OCI-LY7 (cell line): ENCODE measurements around the gene MCL1. TPM values are rescaled to one million over a fixed set of nuclear protein-coding genes. Genes with fewer than 3 reads are reported as not detected.

Experiments
- BruUV-seq: library from RNA; stranded (reverse); fragments of 400-500 nt; replicated peaks from 2 replicates; lab custom pipeline; 2021; lab: Mats Ljungman, UMichigan
- CTCF ChIA-PET: fragments of 300-600 bp; sonication (Branson Sonifier 250); formaldehyde crosslinking; loops from one replicate; lab custom pipeline; 2022; ENCODE audit warnings: antibody characterized with exemption; ENCODE audit not compliant: unreplicated experiment; lab: Charles Lee
- POLR2A ChIA-PET: fragments of 300-600 bp; sonication (Branson Sonifier 250); formaldehyde crosslinking; loops from one replicate; lab custom pipeline; 2022; ENCODE audit warnings: antibody characterized with exemption; lab: Charles Lee
- DNase-seq: peaks from one replicate; pipeline ENCODE4 v3.0.0-alpha.2; 2015; ENCODE audit warnings: low spot score
- H2AFZ ChIP-seq: fragments of 200-600 bp; sonication (generic), shearing (Covaris generic); 2 replicates; pipeline ENCODE4 v1.6.1; 2014; ENCODE audit warnings: mild to moderate bottlenecking, antibody characterized with exemption, low read length, moderate library complexity
- H3K27ac ChIP-seq: fragments of 200-600 bp; sonication (generic); 2 replicates; pipeline ENCODE4 v1.5.1; 2014; ENCODE audit warnings: mixed run types, low read depth, mild to moderate bottlenecking, moderate library complexity, low read length, inconsistent platforms; ENCODE audit not compliant: poor library complexity, severe bottlenecking
- H3K36me3 ChIP-seq: fragments of 200-600 bp; sonication (generic); 2 replicates; pipeline ENCODE4 v1.6.1; 2014; ENCODE audit warnings: mild to moderate bottlenecking, antibody characterized with exemption, low read length, moderate library complexity, mixed read lengths; ENCODE audit not compliant: insufficient read depth
- H3K4me1 ChIP-seq: fragments of 200-600 bp; sonication (generic); 2 replicates; pipeline ENCODE4 v1.5.1; 2014; ENCODE audit warnings: mild to moderate bottlenecking, low read length; ENCODE audit not compliant: insufficient read depth, poor library complexity, severe bottlenecking
- H3K4me2 ChIP-seq: fragments of 200-600 bp; sonication (generic); 2 replicates; pipeline ENCODE4 v1.6.1; 2014; ENCODE audit warnings: mild to moderate bottlenecking, low read length
- H3K4me3 ChIP-seq: fragments of 200-600 bp; sonication (generic); 2 replicates; pipeline ENCODE4 v1.5.1; 2014; ENCODE audit warnings: mild to moderate bottlenecking, low read depth, low read length; ENCODE audit not compliant: poor library complexity, severe bottlenecking
- H3K79me2 ChIP-seq: fragments of 200-600 bp; sonication (generic); 2 replicates; pipeline ENCODE4 v1.6.1; 2016; ENCODE audit warnings: low read depth, mild to moderate bottlenecking, low read length, moderate library complexity, mixed read lengths; ENCODE audit not compliant: insufficient read depth
- H3K9me2 ChIP-seq: fragments of 200-600 bp; sonication (generic); 2 replicates; pipeline ENCODE4 v1.6.1; 2016; ENCODE audit warnings: mild to moderate bottlenecking, low read length, mixed read lengths; ENCODE audit not compliant: insufficient read depth
- H3K9me3 ChIP-seq: fragments of 200-600 bp; sonication (generic); 2 replicates; pipeline ENCODE4 v1.6.1; 2014; ENCODE audit warnings: mild to moderate bottlenecking, mixed run types, low read length, mixed read lengths
- H4K20me1 ChIP-seq: fragments of 200-600 bp; sonication (generic); 2 replicates; pipeline ENCODE4 v1.6.1; 2014; ENCODE audit warnings: mild to moderate bottlenecking, antibody characterized with exemption, low read length, moderate library complexity, mixed read lengths; ENCODE audit not compliant: insufficient read depth
- CTCF ChIP-seq: fragments of 200-600 bp; sonication (generic); conservative IDR thresholded peaks from 2 replicates; pipeline ENCODE4 v1.5.1; 2014; ENCODE audit warnings: mild to moderate bottlenecking, antibody characterized with exemption, low read length, moderate library complexity, mixed read lengths
- EZH2phosphoT487 ChIP-seq: fragments of 200-600 bp; sonication (generic); IDR thresholded peaks from 2 replicates; pipeline ENCODE4 v1.6.1; 2018; ENCODE audit warnings: low read depth, borderline replicate concordance, mild to moderate bottlenecking, mixed run types, antibody characterized with exemption, low read length, moderate library complexity, mixed read lengths
- intact Hi-C: fragments of 100-400 bp; cut with micrococcal nuclease; formaldehyde crosslinking; loops from one replicate; pipeline ENCODE4 v1.10.0; 2022; ENCODE audit not compliant: unreplicated experiment
- microRNA-seq: library from miRNA; unstranded; fragments of <30 nt; microRNA quantifications from one replicate; pipeline ENCODE4 v1.2.0, GENCODE V29; 2022; ENCODE audit warnings: borderline replicate concordance
- small RNA-seq: library from RNA; depleted of rRNA; stranded (forward); fragments of <200 nt; gene quantifications from one replicate; pipeline ENCODE3, GENCODE V24; 2014
- total RNA-seq, 2 experiments: library from RNA; depleted of rRNA in 1 of 2; stranded (reverse); fragments of >200 nt in 1 of 2; shearing (Covaris generic) in 1 of 2; gene quantifications; 2 replicates each; pipeline ENCODE4 v1.2.3, GENCODE V29; 2014 to 2022

MCL1 gene
- total RNA-seq, 2 experiments from 2014 or later: 102 to 157 TPM

- Histone ChIP-seq H3K27ac (no peak overlapping the region), H2AFZ (no peak overlapping the region)
- intact Hi-C loops: loop anchor here (10.0 kb wide), 1 partner anchor 274 kb away; the partner anchor contains the start of gene CA14
Measured at GRCh38 chr1:150529017-150529416, 50.4 kb downstream of the MCL1 start.

GRCh38 chr1:150528196-150528595 lies 51.2 kb downstream of the MCL1 start:
- no peak for DNase-seq
- H3K27ac ChIP-seq: no peak overlapping the region
- no peaks in the 10 kb centered on the region for H3K9me2 ChIP-seq
- intact Hi-C loops: loop anchor here (10.0 kb wide), 1 partner anchor 273 kb away; the partner anchor contains the start of gene CA14
- no peaks in the 10 kb centered on the region for H3K79me2 ChIP-seq
- BruUV-seq: no TSS peak
- no peak overlapping the region for H3K4me2 ChIP-seq
- no peaks in the 10 kb centered on the region for H3K4me1 ChIP-seq
- no peak for TF ChIP-seq CTCF
- TF ChIP-seq EZH2phosphoT487: no peak
- POLR2A ChIA-PET: interaction anchor here (1.0 to 2.1 kb wide), 2 partner anchors 12 to 64 kb away, joined by 5 to 9 read pairs; partner anchors contain the start of gene FALEC
- CTCF ChIA-PET: no interaction called here
- no peaks in the 10 kb centered on the region for H3K36me3 ChIP-seq
- H2AFZ ChIP-seq: no peak overlapping the region
- no peaks in the 10 kb centered on the region for H4K20me1 ChIP-seq
- no peak overlapping the region for H3K4me3 ChIP-seq
- H3K9me3 ChIP-seq: no peaks in the 10 kb centered on the region

More at GRCh38 chr1:150529017-150529416, 50.4 kb downstream of the MCL1 start:
- no peaks in the 10 kb centered on the region for H3K4me1 ChIP-seq
- H3K36me3 ChIP-seq: no peaks in the 10 kb centered on the region
- H3K9me3 ChIP-seq: no peaks in the 10 kb centered on the region
- no peaks in the 10 kb centered on the region for H4K20me1 ChIP-seq
- no peaks in the 10 kb centered on the region for H3K9me2 ChIP-seq
- no peaks in the 10 kb centered on the region for H3K79me2 ChIP-seq
- no peak overlapping the region for H3K4me3 ChIP-seq
- ChIA-PET CTCF (no interaction called here), POLR2A (interaction anchor here (1.0 to 2.1 kb wide), 2 partner anchors 13 to 65 kb away, joined by 5 to 9 read pairs; partner anchors contain the start of gene FALEC)
- H3K4me2 ChIP-seq: no peak overlapping the region
- no TSS peak for BruUV-seq
- no peak for TF ChIP-seq EZH2phosphoT487
- no peak for DNase-seq

- peaks cover 8% of the 10 kb centered on the region for H3K4me1 ChIP-seq
- no peak for TF ChIP-seq CTCF
- TF ChIP-seq EZH2phosphoT487: no peak
Measured at GRCh38 chr1:150525348-150525747, 54.1 kb downstream of the MCL1 start.

More at GRCh38 chr1:150525348-150525747, 54.1 kb downstream of the MCL1 start:
- Histone ChIP-seq H4K20me1 (no peaks in the 10 kb centered on the region), H3K36me3 (no peaks in the 10 kb centered on the region), H2AFZ (peak overlapping the region; percentile 27; the same call in 1 of the 2 replicates), H3K79me2 (no peaks in the 10 kb centered on the region), H3K27ac (no peak overlapping the region), H3K9me2 (no peaks in the 10 kb centered on the region), H3K4me2 (no peak overlapping the region), H3K4me3 (no peak overlapping the region), H3K9me3 (no peaks in the 10 kb centered on the region)
- DNase-seq: no peak
- ChIA-PET POLR2A (no interaction called here), CTCF (interaction anchor here (1.0 kb wide), 1 partner anchor 10 kb away, joined by 4 read pairs; the partner anchor contains the start of gene FALEC)
- intact Hi-C loops: loop anchor here (2.0 to 10.0 kb wide), 2 partner anchors 61 to 271 kb away; partner anchors contain the start of gene CA14
- no TSS peak for BruUV-seq

Small RNA genes within 50 kb of the gene (microRNA-seq; reads per million reads assigned to microRNA genes)
- gene MIR4257: not detected

Small RNA genes within 50 kb of the gene (small RNA-seq; reads per million reads assigned to genes)
- gene MIR4257 (not detected), gene RF00015 (not detected), gene RF00561 (not detected), gene RN7SL473P (not detected), gene RN7SL600P (not detected)

Other genes with a start within 250 kb of the MCL1 start
- gene RPRD2, start 215.5 kb downstream of the MCL1 start, total RNA-seq (2014; rRNA removed; shearing (Covaris generic)): 12.7 and 17.0 TPM in 2 replicates
- gene RPRD2, start 215.5 kb downstream of the MCL1 start, total RNA-seq (2022): 38.6 and 39.7 TPM in 2 replicates
- 29.4 and 42.0 TPM in 2 replicates for gene TARS2, start 92.2 kb downstream of the MCL1 start, total RNA-seq (2014; rRNA removed; shearing (Covaris generic))
- 55.3 and 62.5 TPM in 2 replicates for gene TARS2, start 92.2 kb downstream of the MCL1 start, total RNA-seq (2022)
- 0.70 and 2.0 TPM in 2 replicates for gene ECM1, start 71.5 kb downstream of the MCL1 start, total RNA-seq (2014; rRNA removed; shearing (Covaris generic))
- 2.7 and 3.8 TPM in 2 replicates for gene ECM1, start 71.5 kb downstream of the MCL1 start, total RNA-seq (2022)
- 0.47 and 2.8 TPM in 2 replicates for gene FALEC, start 63.9 kb downstream of the MCL1 start, total RNA-seq (2014; rRNA removed; shearing (Covaris generic))
- gene FALEC, start 63.9 kb downstream of the MCL1 start, total RNA-seq (2022): 1.9 and 2.7 TPM in 2 replicates
- gene ADAMTSL4, start 30.2 kb downstream of the MCL1 start, total RNA-seq (2014; rRNA removed; shearing (Covaris generic)): not detected in 2 replicates
- gene ADAMTSL4, start 30.2 kb downstream of the MCL1 start, total RNA-seq (2022): 0.24 TPM in 1 of 2 replicates, not detected in the other
- 97.1 and 116 TPM in 2 replicates for gene ENSA, start 50.0 kb upstream of the MCL1 start, total RNA-seq (2014; rRNA removed; shearing (Covaris generic))
- 164 and 166 TPM in 2 replicates for gene ENSA, start 50.0 kb upstream of the MCL1 start, total RNA-seq (2022)
- 6.2 and 13.2 TPM in 2 replicates for gene GOLPH3L, start 117.5 kb upstream of the MCL1 start, total RNA-seq (2014; rRNA removed; shearing (Covaris generic))
- 28.4 and 29.0 TPM in 2 replicates for gene GOLPH3L, start 117.5 kb upstream of the MCL1 start, total RNA-seq (2022)
- not detected in 2 replicates for gene HORMAD1, start 141.3 kb upstream of the MCL1 start, total RNA-seq (2014; rRNA removed; shearing (Covaris generic))
- 0.22 and 0.89 TPM in 2 replicates for gene HORMAD1, start 141.3 kb upstream of the MCL1 start, total RNA-seq (2022)
- gene CTSS, start 186.2 kb upstream of the MCL1 start, total RNA-seq (2014; rRNA removed; shearing (Covaris generic)): 38.7 and 47.4 TPM in 2 replicates
- 40.6 and 42.6 TPM in 2 replicates for gene CTSS, start 186.2 kb upstream of the MCL1 start, total RNA-seq (2022)
- 1.6 and 1.8 TPM in 2 replicates for gene CTSK, start 228.7 kb upstream of the MCL1 start, total RNA-seq (2014; rRNA removed; shearing (Covaris generic))
- 1.8 and 2.1 TPM in 2 replicates for gene CTSK, start 228.7 kb upstream of the MCL1 start, total RNA-seq (2022)